ENCODE results near the gene POLR1H. TPM values are rescaled to one million over a fixed set of nuclear protein-coding genes. Genes with fewer than 3 reads are reported as not detected.

Gene POLR1H
- total RNA-seq, 1 experiment from 2014 or later = 42.6 TPM

DNA sequence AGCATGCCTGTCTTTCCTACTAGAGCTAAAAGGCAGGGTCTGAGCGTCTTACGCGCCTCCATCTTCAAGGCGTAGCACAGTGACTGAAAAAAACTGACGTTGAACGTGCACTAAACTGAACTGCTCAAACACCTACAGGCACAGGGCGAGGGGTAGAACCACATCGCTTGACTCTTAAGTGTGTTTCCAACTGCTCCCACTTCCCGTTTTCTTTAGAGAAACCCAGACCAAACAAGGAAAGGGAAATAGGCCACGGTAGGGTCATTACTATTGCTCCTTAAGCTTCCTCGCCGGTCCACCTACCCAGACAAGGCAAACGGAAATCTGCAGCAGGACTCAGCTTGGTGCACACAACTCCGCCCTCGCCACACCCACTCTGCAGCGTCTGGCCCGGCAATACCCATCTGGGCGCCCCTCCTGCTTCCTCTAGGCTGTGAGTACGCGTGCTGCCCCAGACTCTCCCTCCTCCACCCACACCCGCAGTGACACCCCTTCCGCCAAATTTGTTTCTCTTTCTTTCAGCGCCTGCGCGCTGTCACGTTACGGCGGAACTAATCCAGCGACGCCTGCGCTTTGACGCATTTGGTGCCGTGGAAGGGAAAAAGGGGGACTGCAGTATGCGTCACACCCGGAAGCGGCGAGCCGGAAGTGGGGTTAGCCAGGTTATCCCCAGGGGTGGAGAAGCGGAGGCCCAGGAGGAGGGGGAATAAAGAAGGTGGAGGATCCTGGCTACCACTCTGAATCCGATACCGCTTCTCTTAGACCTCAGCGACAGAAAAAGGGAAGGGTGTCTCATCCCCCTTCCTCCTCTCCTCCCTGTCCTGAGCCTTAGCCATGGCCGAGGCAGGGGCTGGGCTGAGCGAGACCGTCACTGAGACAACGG is 5.8 kb downstream of the POLR1H start, which contains the start of gene PPP1R11:
TSS of gene PPP1R11 (plus strand) at position 622 of the 883 bp plus-strand sequence. CDS start at position 835, 213 bp downstream.
- intact Hi-C loops (cut with micrococcal nuclease) = no loop called here
- RAD21 ChIA-PET (ENCODE audit: low non-redundant PET in 1 of 2, low total read pairs in 2 of 2, uncharacterized antibody in 2 of 2, unreplicated experiment in 2 of 2) = interaction anchor here in 1 of 2 experiments (0.9 kb wide), 1 partner anchor 35 kb away, joined by 3 read pairs; no protein-coding TSS in a partner anchor
- TF ChIP-seq RAD21 (IDR thresholded peaks at IDR 0.05; ENCODE audit: low read depth) (no peak), CTCF (IDR thresholded peaks at IDR 0.05 in 2 of 3, conservative IDR thresholded peaks at IDR 0.05 in 1 of 3; ENCODE audit: borderline replicate concordance in 1 of 3, insufficient read depth in 1 of 3, low read depth in 2 of 3, low read length in 2 of 3) (no peak), ZFX (IDR thresholded peaks at IDR 0.05) (no peak), SRF (IDR thresholded peaks at IDR 0.05; ENCODE audit: low read depth) (peak; percentile 87), SIN3A (IDR thresholded peaks at IDR 0.05; ENCODE audit: low read depth) (peak; percentile 95), ATF3 (IDR thresholded peaks at IDR 0.05) (no peak), FOSL1 (IDR thresholded peaks at IDR 0.05; ENCODE audit: low read depth) (no peak; the same call in none of the 2 replicates), EGR1 (IDR thresholded peaks at IDR 0.05; ENCODE audit: low read depth) (peak; percentile 94), EZH2phosphoT487 (IDR thresholded peaks at IDR 0.05; ENCODE audit: borderline replicate concordance) (no peak), ELF1 (IDR thresholded peaks at IDR 0.05; ENCODE audit: borderline replicate concordance, low read depth) (peak; percentile 99), REST (IDR thresholded peaks at IDR 0.05; ENCODE audit: low read depth) (no peak), YY1 (IDR thresholded peaks at IDR 0.05; ENCODE audit: extremely low read depth, insufficient replicate concordance, low read depth, low read length) (peak; percentile 43), ZNF274 (IDR thresholded peaks at IDR 0.05; ENCODE audit: low read depth, low read length) (no peak), POLR2A (IDR thresholded peaks at IDR 0.05; ENCODE audit: borderline replicate concordance, extremely low read depth, insufficient read depth, insufficient read length) (peak; percentile 92), TCF7L2 (IDR thresholded peaks at IDR 0.05; ENCODE audit: borderline replicate concordance, extremely low read depth, insufficient read depth, insufficient read length) (peak; percentile 52), JUND (IDR thresholded peaks at IDR 0.05) (peak; percentile 3; the same call in 1 of the 2 replicates), CEBPB (IDR thresholded peaks at IDR 0.05; ENCODE audit: low read depth) (no peak)
- TF ChIP-seq, protein P1, sequence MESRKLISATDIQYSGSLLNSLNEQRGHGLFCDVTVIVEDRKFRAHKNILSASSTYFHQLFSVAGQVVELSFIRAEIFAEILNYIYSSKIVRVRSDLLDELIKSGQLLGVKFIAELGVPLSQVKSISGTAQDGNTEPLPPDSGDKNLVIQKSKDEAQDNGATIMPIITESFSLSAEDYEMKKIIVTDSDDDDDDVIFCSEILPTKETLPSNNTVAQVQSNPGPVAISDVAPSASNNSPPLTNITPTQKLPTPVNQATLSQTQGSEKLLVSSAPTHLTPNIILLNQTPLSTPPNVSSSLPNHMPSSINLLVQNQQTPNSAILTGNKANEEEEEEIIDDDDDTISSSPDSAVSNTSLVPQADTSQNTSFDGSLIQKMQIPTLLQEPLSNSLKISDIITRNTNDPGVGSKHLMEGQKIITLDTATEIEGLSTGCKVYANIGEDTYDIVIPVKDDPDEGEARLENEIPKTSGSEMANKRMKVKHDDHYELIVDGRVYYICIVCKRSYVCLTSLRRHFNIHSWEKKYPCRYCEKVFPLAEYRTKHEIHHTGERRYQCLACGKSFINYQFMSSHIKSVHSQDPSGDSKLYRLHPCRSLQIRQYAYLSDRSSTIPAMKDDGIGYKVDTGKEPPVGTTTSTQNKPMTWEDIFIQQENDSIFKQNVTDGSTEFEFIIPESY (IDR thresholded peaks at IDR 0.05; ENCODE audit: extremely low read depth, insufficient replicate concordance, low read length) = no peak

More for the DNA sequence above, 5.8 kb downstream of the POLR1H start, which contains the start of gene PPP1R11:
- peak within 1 kb of the TSS; percentile 83 for H3K4me2 ChIP-seq (ENCODE audit: low read length)
- H3K9me3 ChIP-seq (ENCODE audit: control insufficient read depth in 1 of 2, insufficient read depth in 1 of 2, low read depth in 1 of 2, low read length in 2 of 2) = no peaks in the 10 kb centered on the region
- no peaks in the 10 kb centered on the region for H3K27me3 ChIP-seq (ENCODE audit: insufficient read depth, low read length)
- H3K36me3 ChIP-seq (ENCODE audit: control insufficient read depth in 1 of 2, insufficient read depth in 2 of 2, low read length in 2 of 2) = peaks cover 2 to 13% of the 10 kb centered on the region in 2 experiments; a peak in 2 of 4 replicates
- peak within 1 kb of the TSS; percentile 71 for H3K27ac ChIP-seq (ENCODE audit: low read depth, low read length)
- DNase-seq (ENCODE audit: low read depth, low spot score) = peak; percentile 99
- H3K9me2 ChIP-seq (ENCODE audit: insufficient read depth) = no peaks in the 10 kb centered on the region
- H3K9ac ChIP-seq (ENCODE audit: low read length) = peak within 1 kb of the TSS; percentile 75
- H3K79me2 ChIP-seq (ENCODE audit: insufficient read depth, low read length) = peaks cover 31% of the 10 kb centered on the region
- ChIA-PET CTCF (interaction anchor here (1.3 kb wide), 1 partner anchor 25 kb away, joined by 3 read pairs; no protein-coding TSS in a partner anchor), POLR2A (interaction anchor here (0.6 to 1.4 kb wide), 4 partner anchors 27 to 1324 kb away, joined by 3 to 4 read pairs (median 3); partner anchors contain the start of gene TRIM26)
- BruUV-seq (replicated peaks) = no TSS peak
- H3K4me3 ChIP-seq (replicated peaks in 1 of 2; ENCODE audit: low read depth in 1 of 2, low read length in 2 of 2) = peak within 1 kb of the TSS; percentile 78 to 84
- peaks cover 7 to 25% of the 10 kb centered on the region in 2 experiments; a peak in 3 of 4 replicates for H3K4me1 ChIP-seq (ENCODE audit: control insufficient read depth in 1 of 2, insufficient read depth in 2 of 2, low read length in 2 of 2)
- no peaks in the 10 kb centered on the region for H4K20me1 ChIP-seq (ENCODE audit: insufficient read depth)
- peak within 1 kb of the TSS; percentile 24 for H2AFZ ChIP-seq (ENCODE audit: low read depth, low read length, poor library complexity, severe bottlenecking)
- peak; percentile 96 for ATAC-seq

Data from HCT116 (cell line).